Brain microvascular endothelial cell (primary cell): Measurements from ENCODE around the gene METTL18.
"Not testable (repeated sequence)": the region's sequence is repeated elsewhere in the genome, so short reads cannot be mapped to it uniquely, and the experiment has no call there.

Experiments used
- DNase-seq: peaks from one replicate; pipeline ENCODE4 v3.0.0-alpha.2; 2020
- H3K27ac ChIP-seq: fragments of 250-450 bp; sonication (Bioruptor Pico); 2 replicates; pipeline ENCODE4 v1.5.1; 2020; ENCODE audit warnings: mild to moderate bottlenecking, moderate library complexity
- H3K27me3 ChIP-seq: fragments of 250-450 bp; sonication (Bioruptor Pico); replicated peaks from 2 replicates; pipeline ENCODE4 v1.5.1; 2020; ENCODE audit warnings: mild to moderate bottlenecking
- H3K36me3 ChIP-seq: fragments of 250-450 bp; sonication (Bioruptor Pico); replicated peaks from 2 replicates; pipeline ENCODE4 v1.5.1; 2020; ENCODE audit warnings: mild to moderate bottlenecking
- H3K4me3 ChIP-seq: 2 replicates; pipeline ENCODE4 v1.5.1; 2011; ENCODE audit warnings: low read depth, mild to moderate bottlenecking, control low read depth, low read length, moderate library complexity
- CTCF ChIP-seq: IDR thresholded peaks from 2 replicates; pipeline ENCODE4 v1.5.1; 2011; ENCODE audit warnings: low read depth, mild to moderate bottlenecking, moderate library complexity, low read length, control low read depth, inconsistent platforms; ENCODE audit errors: missing control alignments
- in situ Hi-C: cut with HindIII; loops from 2 replicates; pipeline ENCODE4 v1.10.0; 2017; ENCODE audit warnings: low sequenced_read_pairs, low pct_ligation_motif_present

Gene METTL18

GRCh38 chr1:169812131-169812530, 17.4 kb upstream of the METTL18 start:
- in situ Hi-C loops: no loop called here
- no peaks in the 10 kb centered on the region for H3K27me3 ChIP-seq
- no peak for TF ChIP-seq CTCF
- no peak overlapping the region for H3K4me3 ChIP-seq
- H3K36me3 ChIP-seq: no peaks in the 10 kb centered on the region
- H3K27ac ChIP-seq: no peak overlapping the region
- no peak for DNase-seq

- H3K36me3 ChIP-seq, H3K27ac ChIP-seq, H3K4me3 ChIP-seq, in situ Hi-C loops, DNase-seq, H3K27me3 ChIP-seq: not testable (repeated sequence)
These were observed 16.8 kb upstream of the METTL18 start for GRCh38 chr1:169811418-169812035.

- in situ Hi-C loops: no loop called here
- peak; percentile 18 for DNase-seq
- Histone ChIP-seq H3K27me3 (no peaks in the 10 kb centered on the region), H3K27ac (no peak overlapping the region), H3K36me3 (no peaks in the 10 kb centered on the region), H3K4me3 (no peak overlapping the region)
- TF ChIP-seq CTCF: peak; percentile 30
These were observed 14.8 kb upstream of the METTL18 start for GRCh38 chr1:169809370-169810095.

GRCh38 chr1:169804941-169805340, 10.2 kb upstream of the METTL18 start:
- no peak for TF ChIP-seq CTCF
- no peak for DNase-seq
- H3K36me3 ChIP-seq: no peaks in the 10 kb centered on the region
- no peak overlapping the region for H3K27ac ChIP-seq
- no peaks in the 10 kb centered on the region for H3K27me3 ChIP-seq
- in situ Hi-C loops: no loop called here
- H3K4me3 ChIP-seq: no peak overlapping the region

- no peak for TF ChIP-seq CTCF
- in situ Hi-C loops: no loop called here
- no peak overlapping the region for H3K4me3 ChIP-seq
- H3K36me3 ChIP-seq: no peaks in the 10 kb centered on the region
- H3K27ac ChIP-seq: no peak overlapping the region
- DNase-seq: no peak
- H3K27me3 ChIP-seq: no peaks in the 10 kb centered on the region
These were observed 8.2 kb upstream of the METTL18 start for GRCh38 chr1:169802888-169803287.

- TF ChIP-seq CTCF: no peak
- in situ Hi-C loops: no loop called here
- Histone ChIP-seq H3K4me3 (no peak overlapping the region), H3K27ac (no peak overlapping the region), H3K27me3 (no peaks in the 10 kb centered on the region), H3K36me3 (no peaks in the 10 kb centered on the region)
- no peak for DNase-seq
These were observed 2.6 kb upstream of the METTL18 start for GRCh38 chr1:169797281-169797680.
